Liver (tissue), 9 donors: Measurements from ENCODE around the gene MICAL1. TPM values are rescaled to one million over a fixed set of nuclear protein-coding genes. Genes with fewer than 3 reads are reported as not detected.

ENCODE experiments used
- DNase-seq: peaks from one replicate; pipeline ENCODE4 v3.0.0-alpha.2; 2017; ENCODE audit warnings: low spot score
- H3K27ac ChIP-seq, 2 donors: one replicate each; pipeline ENCODE4 v1.7.0; 2013; ENCODE audit warnings: inconsistent platforms in 2 of 2, low read length in 2 of 2, control low read depth in 1 of 2, low read depth in 1 of 2, mild to moderate bottlenecking in 1 of 2
- H3K27me3 ChIP-seq, 4 donors: one replicate each; pipeline versions ENCODE4 v1.6.1 to v1.7.0; 2013; ENCODE audit warnings: low read length in 3 of 4, inconsistent platforms in 1 of 4, mild to moderate bottlenecking in 1 of 4, moderate library complexity in 1 of 4; ENCODE audit not compliant: control insufficient read depth in 4 of 4, insufficient read depth in 4 of 4
- H3K36me3 ChIP-seq, 4 donors: one replicate each; pipeline versions ENCODE4 v1.6.1 to v1.7.0; 2013; ENCODE audit warnings: low read length in 3 of 4, mild to moderate bottlenecking in 3 of 4, low read depth in 1 of 4, moderate library complexity in 1 of 4; ENCODE audit not compliant: control insufficient read depth in 4 of 4, insufficient read depth in 3 of 4
- H3K4me1 ChIP-seq, 4 donors: one replicate each; pipeline versions ENCODE4 v1.6.1 to v1.7.0; 2013; ENCODE audit warnings: low read length in 3 of 4, mild to moderate bottlenecking in 3 of 4, moderate library complexity in 1 of 4; ENCODE audit not compliant: control insufficient read depth in 4 of 4, insufficient read depth in 4 of 4
- H3K4me3 ChIP-seq, 3 donors: one replicate each; pipeline versions ENCODE4 v1.6.1 to v1.7.0; 2013; ENCODE audit warnings: low read length in 3 of 3, control low read depth in 1 of 3, low read depth in 1 of 3, mild to moderate bottlenecking in 1 of 3
- H3K9ac ChIP-seq, 2 donors: one replicate each; pipeline ENCODE4 v1.7.0; 2013; ENCODE audit warnings: low read length in 2 of 2, mild to moderate bottlenecking in 2 of 2, moderate library complexity in 2 of 2, control low read depth in 1 of 2, low read depth in 1 of 2
- H3K9me3 ChIP-seq, 4 donors: one replicate each; pipeline versions ENCODE4 v1.6.1 to v1.7.0; 2013; ENCODE audit warnings: low read length in 3 of 4; ENCODE audit not compliant: control insufficient read depth in 4 of 4
- EGR1 ChIP-seq, 2 donors: IDR thresholded peaks; 2 replicates each; pipeline ENCODE4 v1.6.1; 2016 to 2018; ENCODE audit warnings: antibody characterized with exemption in 2 of 2, low read depth in 2 of 2
- FOXA1 ChIP-seq: IDR thresholded peaks from 2 replicates; pipeline ENCODE4 v1.6.1; 2016; ENCODE audit warnings: antibody characterized with exemption
- FOXA2 ChIP-seq: IDR thresholded peaks from 2 replicates; pipeline ENCODE4 v1.6.1; 2016; ENCODE audit warnings: antibody characterized with exemption
- GABPA ChIP-seq, 2 donors: IDR thresholded peaks in 1 of 2; conservative IDR thresholded peaks in 1 of 2; 2 replicates each; pipeline ENCODE4 v1.6.1; 2016; ENCODE audit warnings: antibody characterized with exemption in 2 of 2, mild to moderate bottlenecking in 1 of 2, moderate library complexity in 1 of 2
- HNF4A ChIP-seq, 2 donors: conservative IDR thresholded peaks; 2 replicates each; pipeline ENCODE4 v1.6.1; 2016; ENCODE audit warnings: antibody characterized with exemption in 2 of 2, mild to moderate bottlenecking in 2 of 2
- HNF4G ChIP-seq: IDR thresholded peaks from 2 replicates; pipeline ENCODE4 v1.6.1; 2016; ENCODE audit warnings: antibody characterized with exemption
- JUND ChIP-seq, 2 donors: IDR thresholded peaks; 2 replicates each; pipeline ENCODE4 v1.6.1; 2016; ENCODE audit warnings: antibody characterized with exemption in 2 of 2
- NR2F2 ChIP-seq: IDR thresholded peaks from 2 replicates; pipeline ENCODE4 v1.6.1; 2016; ENCODE audit warnings: antibody characterized with exemption
- RAD21 ChIP-seq, 2 donors: IDR thresholded peaks; 2 replicates each; pipeline ENCODE4 v1.6.1; 2016; ENCODE audit warnings: antibody characterized with exemption in 2 of 2, mild to moderate bottlenecking in 2 of 2
- RXRA ChIP-seq, 2 donors: IDR thresholded peaks; 2 replicates each; pipeline ENCODE4 v1.6.1; 2017 to 2018; ENCODE audit warnings: antibody characterized with exemption in 2 of 2, mild to moderate bottlenecking in 1 of 2
- TAF1 ChIP-seq: conservative IDR thresholded peaks from 2 replicates; pipeline ENCODE4 v1.6.1; 2016; ENCODE audit warnings: antibody characterized with exemption, mild to moderate bottlenecking
- YY1 ChIP-seq: IDR thresholded peaks from 2 replicates; pipeline ENCODE4 v1.6.1; 2016; ENCODE audit warnings: antibody characterized with exemption, mild to moderate bottlenecking
- WGBS: extraction: QIAGEN DNeasy Blood & Tissue Kit; methylation state at CpG from one replicate; pipeline ENCODE4 v1.1.7; 2013; 5-methylcytosine and 5-hydroxymethylcytosine counted together
- polyA plus RNA-seq, 2 donors: library from polyadenylated mRNA; stranded (reverse) in 1 of 2; unstranded in 1 of 2; fragments of 200-250 nt in 1 of 2; fragments of >200 nt in 1 of 2; fragmentation: Nextera tagmentation in 1 of 2; extraction: Ambion mirVana in 1 of 2; gene quantifications; one replicate each; pipeline versions ENCODE4 v1.2.1 to v1.2.3, GENCODE V29; 2013 to 2015
- total RNA-seq, 2 donors: library from RNA; depleted of rRNA; stranded (reverse); fragments of >200 nt; gene quantifications; one replicate each; pipeline ENCODE4 v1.2.3, GENCODE V29; 2014
- TF ChIP-seq, protein P1 (sequence below): fragments of 150-350 bp; IDR thresholded peaks from 2 replicates; pipeline ENCODE4 v1.5.1; 2017; ENCODE audit warnings: improper control_type of control experiment, low read depth, low read length; ENCODE audit not compliant: missing input control
- TF ChIP-seq, protein P2 (sequence below): IDR thresholded peaks from 2 replicates; pipeline ENCODE4 v1.6.1; 2016; ENCODE audit warnings: antibody characterized with exemption, mild to moderate bottlenecking
- TF ChIP-seq, protein P3 (sequence below): IDR thresholded peaks from 2 replicates; pipeline ENCODE4 v1.6.1; 2016; ENCODE audit warnings: antibody characterized with exemption
- TF ChIP-seq, protein P4 (sequence below): IDR thresholded peaks from 2 replicates; pipeline ENCODE4 v1.6.1; 2016; ENCODE audit warnings: antibody characterized with exemption
- donor health status: healthy.
- donor health status: healthy.
- donor health status: healthy.
- donor health status: healthy.
- donor health status: healthy.

The MICAL1 gene
- total and polyA plus RNA-seq, 4 donors, result 1.8 to 4.9 (median 3.3) TPM

DNA sequence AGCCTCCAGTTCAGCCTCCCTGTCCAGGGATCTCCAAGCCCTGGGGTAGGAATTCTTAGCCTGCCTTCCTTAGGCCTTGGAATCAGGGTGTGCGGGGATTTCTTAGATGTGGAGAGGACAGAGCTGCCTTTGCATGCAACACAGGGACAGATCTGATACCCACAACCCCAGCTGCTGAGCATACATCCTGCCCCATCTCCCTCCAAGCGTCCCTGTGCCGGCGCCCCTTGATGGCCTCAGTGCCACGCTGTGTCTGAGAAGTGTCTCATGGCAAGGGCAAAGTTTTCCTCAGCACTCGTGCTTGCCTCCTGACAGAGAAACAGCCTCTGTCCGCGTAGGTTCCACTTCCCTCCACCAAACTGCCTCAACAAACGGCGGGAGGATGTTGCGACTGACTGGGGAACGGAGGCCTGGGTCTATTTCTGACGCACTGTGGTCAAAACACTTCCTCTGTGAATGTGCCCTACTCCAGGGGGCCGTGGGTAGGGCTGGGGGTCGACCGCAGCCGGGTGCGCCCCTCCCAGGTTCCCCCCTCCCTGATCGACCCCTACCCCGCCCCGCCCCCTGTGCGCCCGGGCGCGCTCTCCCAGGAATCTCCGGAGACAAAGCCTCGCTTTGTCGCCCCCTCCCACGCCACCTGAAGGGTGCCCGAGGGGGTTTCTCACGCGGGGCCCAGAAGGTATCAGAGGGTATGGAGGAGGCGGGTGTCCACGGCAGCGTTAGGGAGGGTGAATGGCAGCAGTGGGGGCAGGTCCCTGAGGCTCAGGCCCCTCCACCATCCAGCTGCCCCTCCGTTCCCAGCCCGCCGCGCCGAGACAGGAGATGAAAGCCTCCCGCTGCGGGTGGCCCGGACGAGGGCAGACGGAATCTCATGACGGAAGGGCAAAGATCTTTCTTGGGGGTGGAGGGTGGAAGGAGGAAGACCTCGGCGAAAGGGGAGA is 806 bp downstream of the MICAL1 start:
- 15% methylated on average over 48 of the region's 48 CpGs for WGBS
- no peaks in the 10 kb centered on the region for H3K9me3 ChIP-seq
- H3K27ac ChIP-seq, result peak overlapping the region; percentile 71 to 74
- H3K9ac ChIP-seq, result peak overlapping the region in 1 of 2 donors; percentile 37
- no peaks in the 10 kb centered on the region for H3K27me3 ChIP-seq
- TF ChIP-seq EGR1 (IDR thresholded peaks at IDR 0.05; ENCODE audit: low read depth in 2 of 2), result no peak
- TF ChIP-seq, protein P1, sequence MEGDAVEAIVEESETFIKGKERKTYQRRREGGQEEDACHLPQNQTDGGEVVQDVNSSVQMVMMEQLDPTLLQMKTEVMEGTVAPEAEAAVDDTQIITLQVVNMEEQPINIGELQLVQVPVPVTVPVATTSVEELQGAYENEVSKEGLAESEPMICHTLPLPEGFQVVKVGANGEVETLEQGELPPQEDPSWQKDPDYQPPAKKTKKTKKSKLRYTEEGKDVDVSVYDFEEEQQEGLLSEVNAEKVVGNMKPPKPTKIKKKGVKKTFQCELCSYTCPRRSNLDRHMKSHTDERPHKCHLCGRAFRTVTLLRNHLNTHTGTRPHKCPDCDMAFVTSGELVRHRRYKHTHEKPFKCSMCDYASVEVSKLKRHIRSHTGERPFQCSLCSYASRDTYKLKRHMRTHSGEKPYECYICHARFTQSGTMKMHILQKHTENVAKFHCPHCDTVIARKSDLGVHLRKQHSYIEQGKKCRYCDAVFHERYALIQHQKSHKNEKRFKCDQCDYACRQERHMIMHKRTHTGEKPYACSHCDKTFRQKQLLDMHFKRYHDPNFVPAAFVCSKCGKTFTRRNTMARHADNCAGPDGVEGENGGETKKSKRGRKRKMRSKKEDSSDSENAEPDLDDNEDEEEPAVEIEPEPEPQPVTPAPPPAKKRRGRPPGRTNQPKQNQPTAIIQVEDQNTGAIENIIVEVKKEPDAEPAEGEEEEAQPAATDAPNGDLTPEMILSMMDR, result no peak
- TF ChIP-seq YY1, result no peak
- TF ChIP-seq FOXA2, result no peak
- TF ChIP-seq FOXA1, result no peak
- no peak for TF ChIP-seq GABPA (IDR thresholded peaks at IDR 0.05 in 1 of 2, conservative IDR thresholded peaks at IDR 0.05 in 1 of 2)
- no peak for TF ChIP-seq HNF4G
- no peak for TF ChIP-seq JUND (IDR thresholded peaks at IDR 0.05)
- TF ChIP-seq, protein P2, sequence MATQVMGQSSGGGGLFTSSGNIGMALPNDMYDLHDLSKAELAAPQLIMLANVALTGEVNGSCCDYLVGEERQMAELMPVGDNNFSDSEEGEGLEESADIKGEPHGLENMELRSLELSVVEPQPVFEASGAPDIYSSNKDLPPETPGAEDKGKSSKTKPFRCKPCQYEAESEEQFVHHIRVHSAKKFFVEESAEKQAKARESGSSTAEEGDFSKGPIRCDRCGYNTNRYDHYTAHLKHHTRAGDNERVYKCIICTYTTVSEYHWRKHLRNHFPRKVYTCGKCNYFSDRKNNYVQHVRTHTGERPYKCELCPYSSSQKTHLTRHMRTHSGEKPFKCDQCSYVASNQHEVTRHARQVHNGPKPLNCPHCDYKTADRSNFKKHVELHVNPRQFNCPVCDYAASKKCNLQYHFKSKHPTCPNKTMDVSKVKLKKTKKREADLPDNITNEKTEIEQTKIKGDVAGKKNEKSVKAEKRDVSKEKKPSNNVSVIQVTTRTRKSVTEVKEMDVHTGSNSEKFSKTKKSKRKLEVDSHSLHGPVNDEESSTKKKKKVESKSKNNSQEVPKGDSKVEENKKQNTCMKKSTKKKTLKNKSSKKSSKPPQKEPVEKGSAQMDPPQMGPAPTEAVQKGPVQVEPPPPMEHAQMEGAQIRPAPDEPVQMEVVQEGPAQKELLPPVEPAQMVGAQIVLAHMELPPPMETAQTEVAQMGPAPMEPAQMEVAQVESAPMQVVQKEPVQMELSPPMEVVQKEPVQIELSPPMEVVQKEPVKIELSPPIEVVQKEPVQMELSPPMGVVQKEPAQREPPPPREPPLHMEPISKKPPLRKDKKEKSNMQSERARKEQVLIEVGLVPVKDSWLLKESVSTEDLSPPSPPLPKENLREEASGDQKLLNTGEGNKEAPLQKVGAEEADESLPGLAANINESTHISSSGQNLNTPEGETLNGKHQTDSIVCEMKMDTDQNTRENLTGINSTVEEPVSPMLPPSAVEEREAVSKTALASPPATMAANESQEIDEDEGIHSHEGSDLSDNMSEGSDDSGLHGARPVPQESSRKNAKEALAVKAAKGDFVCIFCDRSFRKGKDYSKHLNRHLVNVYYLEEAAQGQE, result no peak
- no peak for TF ChIP-seq RXRA (IDR thresholded peaks at IDR 0.05)
- TF ChIP-seq, protein P3, sequence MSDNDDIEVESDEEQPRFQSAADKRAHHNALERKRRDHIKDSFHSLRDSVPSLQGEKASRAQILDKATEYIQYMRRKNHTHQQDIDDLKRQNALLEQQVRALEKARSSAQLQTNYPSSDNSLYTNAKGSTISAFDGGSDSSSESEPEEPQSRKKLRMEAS, result no peak
- no peak for TF ChIP-seq NR2F2
- H3K36me3 ChIP-seq, result no peaks in the 10 kb centered on the region
- peaks cover 8 to 19% (median 16%) of the 10 kb centered on the region in 4 donors for H3K4me1 ChIP-seq
- H3K4me3 ChIP-seq, result peak overlapping the region in 2 of 3 donors; percentile 73 to 74
- no peak for DNase-seq

DNA sequence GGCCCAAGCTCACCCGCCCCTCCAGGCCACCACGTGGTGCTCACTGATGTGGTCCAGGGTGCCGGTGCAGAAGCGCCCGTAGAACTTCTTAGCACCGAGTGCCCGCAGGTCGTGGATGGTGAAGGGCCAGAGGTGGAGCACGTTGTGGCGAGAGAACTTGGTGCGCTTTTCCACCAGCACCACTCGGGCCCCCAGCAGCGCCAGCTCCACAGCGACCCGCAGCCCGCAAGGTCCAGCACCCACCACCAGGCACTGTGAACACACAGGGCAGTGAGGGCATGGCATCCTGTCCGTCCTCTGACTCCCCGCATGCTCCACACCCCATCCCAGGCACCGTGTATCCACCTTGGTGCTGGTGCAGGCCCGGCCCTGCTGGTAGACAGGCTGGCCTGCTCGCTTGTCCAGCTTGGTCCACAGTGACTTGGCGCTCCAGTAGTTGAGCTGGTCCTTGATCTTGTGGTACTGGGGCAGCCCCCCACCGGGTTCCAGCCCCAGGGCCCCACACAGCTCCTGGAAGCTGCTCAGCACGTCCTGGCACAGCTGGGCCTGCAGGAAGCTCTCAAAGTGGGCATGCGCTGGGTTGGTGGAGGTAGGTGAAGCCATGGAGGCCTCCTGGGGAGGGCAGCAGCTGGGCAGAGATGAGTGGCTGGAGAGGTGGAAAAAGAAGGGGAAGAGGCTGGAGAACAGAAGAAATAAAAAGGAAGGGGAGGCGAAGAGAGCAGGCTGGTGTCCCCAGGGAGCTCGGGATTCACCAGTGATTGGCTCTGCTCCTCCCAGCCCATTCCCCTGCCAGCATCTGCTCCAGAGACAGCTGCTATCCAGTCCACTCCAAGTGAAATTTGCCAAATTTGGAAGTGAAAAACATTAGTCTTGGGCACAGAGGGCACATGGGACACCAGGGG is 1.7 kb downstream of the MICAL1 start:
- Histone ChIP-seq H3K4me1 (peaks cover 8 to 19% (median 16%) of the 10 kb centered on the region in 4 donors), H3K27me3 (no peaks in the 10 kb centered on the region), H3K9me3 (no peaks in the 10 kb centered on the region), H3K9ac (no peak overlapping the region), H3K4me3 (no peak overlapping the region), H3K27ac (peak overlapping the region in 1 of 2 donors; percentile 74), H3K36me3 (no peaks in the 10 kb centered on the region)
- WGBS, result 93% methylated on average over 27 of the region's 27 CpGs
- no peak for DNase-seq
- TF ChIP-seq HNF4A (conservative IDR thresholded peaks at IDR 0.05) (no peak), TAF1 (no peak), FOXA1 (no peak), FOXA2 (no peak), HNF4G (no peak), JUND (IDR thresholded peaks at IDR 0.05) (no peak), YY1 (no peak), RAD21 (IDR thresholded peaks at IDR 0.05) (no peak)
- TF ChIP-seq, protein P4, sequence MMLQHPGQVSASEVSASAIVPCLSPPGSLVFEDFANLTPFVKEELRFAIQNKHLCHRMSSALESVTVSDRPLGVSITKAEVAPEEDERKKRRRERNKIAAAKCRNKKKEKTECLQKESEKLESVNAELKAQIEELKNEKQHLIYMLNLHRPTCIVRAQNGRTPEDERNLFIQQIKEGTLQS, result no peak
- TF ChIP-seq, protein P2, result no peak
- TF ChIP-seq, protein P1, result no peak
